LNCAP (cell line): ENCODE results near the gene MYB.

Experiments used
- CTCF ChIP-seq: fragments of 450-650 bp; IDR thresholded peaks from 2 replicates; pipeline ENCODE4 v1.5.1; 2017; ENCODE audit warnings: mild to moderate bottlenecking

Gene MYB

GRCh38 chr6:135211306-135211702 is 30.2 kb downstream of the MYB start:
- TF ChIP-seq CTCF, result no peak

GRCh38 chr6:135212020-135212806 is 31.1 kb downstream of the MYB start:
- TF ChIP-seq CTCF, result no peak

GRCh38 chr6:135212935-135213334 is 31.8 kb downstream of the MYB start:
- TF ChIP-seq CTCF, result no peak

GRCh38 chr6:135213616-135214015 is 32.5 kb downstream of the MYB start:
- no peak for TF ChIP-seq CTCF

- no peak for TF ChIP-seq CTCF
Measured at GRCh38 chr6:135215160-135215559, 34.1 kb downstream of the MYB start.

- TF ChIP-seq CTCF, result no peak
Measured at GRCh38 chr6:135215563-135215962, 34.5 kb downstream of the MYB start.

- no peak for TF ChIP-seq CTCF
Measured at GRCh38 chr6:135217663-135218062, 36.6 kb downstream of the MYB start.

- no peak for TF ChIP-seq CTCF
Measured at GRCh38 chr6:135219346-135219745, 38.2 kb downstream of the MYB start.
